Type B pancreatic cell (in vitro differentiated cells): ENCODE data around the gene TRMT2A. TPM values are rescaled to one million over a fixed set of nuclear protein-coding genes. Genes with fewer than 3 reads are reported as not detected.

Experiments used
- DNase-seq: peaks from one replicate; pipeline ENCODE4 v3.0.0; 2021; ENCODE audit warnings: mixed read lengths; ENCODE audit not compliant: unreplicated experiment; ENCODE audit errors: extremely low spot score
- H3K27ac Mint-ChIP-seq: 2 replicates; pipeline ENCODE4 v1.8.0; 2021; ENCODE audit warnings: mild to moderate bottlenecking, mixed read lengths
- H3K27me3 Mint-ChIP-seq: 2 replicates; pipeline ENCODE4 v1.8.0; 2021; ENCODE audit warnings: mixed read lengths
- H3K36me3 Mint-ChIP-seq: 2 replicates; pipeline ENCODE4 v1.8.0; 2021; ENCODE audit warnings: mixed read lengths
- H3K4me1 Mint-ChIP-seq: one replicate; pipeline ENCODE4 v1.8.0; 2021; ENCODE audit warnings: mixed read lengths; ENCODE audit not compliant: unreplicated experiment
- H3K4me3 Mint-ChIP-seq: 2 replicates; pipeline ENCODE4 v1.8.0; 2021; ENCODE audit warnings: mild to moderate bottlenecking, mixed read lengths
- H3K9me3 Mint-ChIP-seq: 2 replicates; pipeline ENCODE4 v1.8.0; 2021; ENCODE audit warnings: mixed read lengths
- CTCF ChIP-seq: fragments of 200-600 bp; sonication (generic); conservative IDR thresholded peaks from 2 replicates; pipeline ENCODE4 v1.5.0; 2021; ENCODE audit warnings: antibody characterized with exemption, mild to moderate bottlenecking
- total RNA-seq: library from RNA; stranded (reverse); gene quantifications from 2 replicates; pipeline ENCODE4 v1.2.1, GENCODE V29; 2021; ENCODE audit warnings: low replicate concordance

Gene TRMT2A
- total RNA-seq, 1 donor from 2014 or later: 64.8 TPM

- no peaks in the 10 kb centered on the region for H3K9me3 Mint-ChIP-seq
- no peak for TF ChIP-seq CTCF
- H3K4me3 Mint-ChIP-seq: no peak overlapping the region
- DNase-seq: no peak
- H3K27ac Mint-ChIP-seq: no peak overlapping the region
- no peaks in the 10 kb centered on the region for H3K27me3 Mint-ChIP-seq
- H3K36me3 Mint-ChIP-seq: no peaks in the 10 kb centered on the region
- no peaks in the 10 kb centered on the region for H3K4me1 Mint-ChIP-seq
Measured at GRCh38 chr22:20065896-20066616, 51.0 kb downstream of the TRMT2A start.

- H3K27ac Mint-ChIP-seq: no peak overlapping the region
- TF ChIP-seq CTCF: no peak
- DNase-seq: no peak
- no peaks in the 10 kb centered on the region for H3K27me3 Mint-ChIP-seq
- no peaks in the 10 kb centered on the region for H3K9me3 Mint-ChIP-seq
- H3K4me1 Mint-ChIP-seq: no peaks in the 10 kb centered on the region
- H3K4me3 Mint-ChIP-seq: no peak overlapping the region
- no peaks in the 10 kb centered on the region for H3K36me3 Mint-ChIP-seq
Measured at GRCh38 chr22:20064545-20065262, 52.3 kb downstream of the TRMT2A start.

- no peak for TF ChIP-seq CTCF
- H3K4me3 Mint-ChIP-seq: no peak overlapping the region
- H3K36me3 Mint-ChIP-seq: no peaks in the 10 kb centered on the region
- no peaks in the 10 kb centered on the region for H3K4me1 Mint-ChIP-seq
- no peak for DNase-seq
- H3K9me3 Mint-ChIP-seq: no peaks in the 10 kb centered on the region
- H3K27me3 Mint-ChIP-seq: no peaks in the 10 kb centered on the region
- H3K27ac Mint-ChIP-seq: no peak overlapping the region
Measured at GRCh38 chr22:20064140-20064480, 52.9 kb downstream of the TRMT2A start.

GRCh38 chr22:20063271-20064139 is 53.5 kb downstream of the TRMT2A start:
- Mint-ChIP-seq H3K27me3 (no peaks in the 10 kb centered on the region), H3K36me3 (no peaks in the 10 kb centered on the region), H3K27ac (no peak overlapping the region), H3K9me3 (no peaks in the 10 kb centered on the region), H3K4me1 (no peaks in the 10 kb centered on the region), H3K4me3 (no peak overlapping the region)
- DNase-seq: no peak
- no peak for TF ChIP-seq CTCF

- Mint-ChIP-seq H3K9me3 (no peaks in the 10 kb centered on the region), H3K27ac (no peak overlapping the region), H3K36me3 (no peaks in the 10 kb centered on the region), H3K4me1 (no peaks in the 10 kb centered on the region), H3K4me3 (no peak overlapping the region), H3K27me3 (no peaks in the 10 kb centered on the region)
- TF ChIP-seq CTCF: no peak
- DNase-seq: no peak
Measured at GRCh38 chr22:20062766-20063083, 54.3 kb downstream of the TRMT2A start.
